ENCODE results near the gene PSMF1. TPM values are rescaled to one million over a fixed set of nuclear protein-coding genes. Genes with fewer than 3 reads are reported as not detected.

Gene PSMF1
- total RNA-seq, 1 experiment from 2014 or later, result 153 TPM

DNA sequence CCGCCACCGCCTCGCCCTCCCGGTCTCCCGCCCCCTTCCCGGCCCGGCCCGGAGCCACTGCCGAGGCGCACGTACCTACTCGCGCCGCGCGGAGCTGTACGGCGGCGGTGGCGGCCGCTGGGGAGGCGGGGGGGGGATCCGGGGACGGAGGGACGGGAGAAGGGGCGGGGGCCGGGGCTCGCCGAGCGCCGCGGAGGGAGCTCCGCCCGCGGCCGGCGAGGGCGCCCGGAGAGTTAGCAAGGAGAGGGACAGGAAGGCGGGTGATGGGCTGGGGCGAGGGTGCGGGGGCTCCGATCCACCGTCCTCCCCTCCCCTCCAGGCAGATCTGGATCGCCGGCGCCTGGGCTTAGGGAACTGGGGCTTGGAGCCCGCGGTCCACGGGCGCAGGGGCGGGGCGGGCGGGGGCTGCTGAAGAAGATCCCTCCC lies 66.9 kb downstream of the PSMF1 start:
- Histone ChIP-seq H3K4me1 (ENCODE audit: control insufficient read depth in 1 of 2, insufficient read depth in 2 of 2, low read length in 2 of 2) (peaks cover 14 to 32% of the 10 kb centered on the region in 2 experiments; a peak in 3 of 4 replicates), H4K20me1 (ENCODE audit: insufficient read depth) (no peaks in the 10 kb centered on the region), H3K9ac (ENCODE audit: low read length) (peak overlapping the region; percentile 58), H2AFZ (ENCODE audit: low read depth, low read length, poor library complexity, severe bottlenecking) (no peak overlapping the region), H3K4me3 (replicated peaks in 1 of 2; ENCODE audit: low read depth in 1 of 2, low read length in 2 of 2) (peak overlapping the region; percentile 51 to 59), H3K4me2 (ENCODE audit: low read length) (peak overlapping the region; percentile 78), H3K9me3 (ENCODE audit: control insufficient read depth in 1 of 2, insufficient read depth in 1 of 2, low read depth in 1 of 2, low read length in 2 of 2) (no peaks in the 10 kb centered on the region), H3K27ac (ENCODE audit: low read depth, low read length) (peak overlapping the region; percentile 22; the same call in 1 of the 2 replicates), H3K9me2 (ENCODE audit: insufficient read depth) (no peaks in the 10 kb centered on the region), H3K36me3 (ENCODE audit: control insufficient read depth in 1 of 2, insufficient read depth in 2 of 2, low read length in 2 of 2) (no peaks in the 10 kb centered on the region), H3K79me2 (ENCODE audit: insufficient read depth, low read length) (no peaks in the 10 kb centered on the region), H3K27me3 (ENCODE audit: insufficient read depth, low read length) (peaks cover 4% of the 10 kb centered on the region; the same call in 1 of the 2 replicates)
- RAD21 ChIA-PET (ENCODE audit: low non-redundant PET in 1 of 2, low total read pairs in 2 of 2, uncharacterized antibody in 2 of 2, unreplicated experiment in 2 of 2), result no interaction called here
- BruUV-seq (replicated peaks), result no TSS peak
- POLR2A ChIA-PET, result no interaction called here
- CTCF ChIA-PET, result interaction anchor here (0.6 to 1.4 kb wide), 7 partner anchors 9 to 318 kb away, joined by 3 to 5 read pairs (median 4); partner anchors contain the start of gene C20orf202
- intact Hi-C loops (cut with micrococcal nuclease), result loop anchor here (10.0 kb wide), 1 partner anchor 371 kb away; no protein-coding TSS in a partner anchor
- ATAC-seq (peak; percentile 66), DNase-seq (ENCODE audit: low read depth, low spot score) (no peak)
- TF ChIP-seq POLR2AphosphoS5 (IDR thresholded peaks at IDR 0.05; ENCODE audit: low read depth, low read length) (no peak), ZFX (IDR thresholded peaks at IDR 0.05) (peak; percentile 41)
- TF ChIP-seq, protein P1, sequence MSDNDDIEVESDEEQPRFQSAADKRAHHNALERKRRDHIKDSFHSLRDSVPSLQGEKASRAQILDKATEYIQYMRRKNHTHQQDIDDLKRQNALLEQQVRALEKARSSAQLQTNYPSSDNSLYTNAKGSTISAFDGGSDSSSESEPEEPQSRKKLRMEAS (IDR thresholded peaks at IDR 0.05), result no peak
- TF ChIP-seq, protein P2, sequence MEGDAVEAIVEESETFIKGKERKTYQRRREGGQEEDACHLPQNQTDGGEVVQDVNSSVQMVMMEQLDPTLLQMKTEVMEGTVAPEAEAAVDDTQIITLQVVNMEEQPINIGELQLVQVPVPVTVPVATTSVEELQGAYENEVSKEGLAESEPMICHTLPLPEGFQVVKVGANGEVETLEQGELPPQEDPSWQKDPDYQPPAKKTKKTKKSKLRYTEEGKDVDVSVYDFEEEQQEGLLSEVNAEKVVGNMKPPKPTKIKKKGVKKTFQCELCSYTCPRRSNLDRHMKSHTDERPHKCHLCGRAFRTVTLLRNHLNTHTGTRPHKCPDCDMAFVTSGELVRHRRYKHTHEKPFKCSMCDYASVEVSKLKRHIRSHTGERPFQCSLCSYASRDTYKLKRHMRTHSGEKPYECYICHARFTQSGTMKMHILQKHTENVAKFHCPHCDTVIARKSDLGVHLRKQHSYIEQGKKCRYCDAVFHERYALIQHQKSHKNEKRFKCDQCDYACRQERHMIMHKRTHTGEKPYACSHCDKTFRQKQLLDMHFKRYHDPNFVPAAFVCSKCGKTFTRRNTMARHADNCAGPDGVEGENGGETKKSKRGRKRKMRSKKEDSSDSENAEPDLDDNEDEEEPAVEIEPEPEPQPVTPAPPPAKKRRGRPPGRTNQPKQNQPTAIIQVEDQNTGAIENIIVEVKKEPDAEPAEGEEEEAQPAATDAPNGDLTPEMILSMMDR (IDR thresholded peaks at IDR 0.05 in 2 of 3, conservative IDR thresholded peaks at IDR 0.05 in 1 of 3; ENCODE audit: borderline replicate concordance in 1 of 3, insufficient read depth in 1 of 3, low read depth in 2 of 3, low read length in 2 of 3), result no peak

DNA sequence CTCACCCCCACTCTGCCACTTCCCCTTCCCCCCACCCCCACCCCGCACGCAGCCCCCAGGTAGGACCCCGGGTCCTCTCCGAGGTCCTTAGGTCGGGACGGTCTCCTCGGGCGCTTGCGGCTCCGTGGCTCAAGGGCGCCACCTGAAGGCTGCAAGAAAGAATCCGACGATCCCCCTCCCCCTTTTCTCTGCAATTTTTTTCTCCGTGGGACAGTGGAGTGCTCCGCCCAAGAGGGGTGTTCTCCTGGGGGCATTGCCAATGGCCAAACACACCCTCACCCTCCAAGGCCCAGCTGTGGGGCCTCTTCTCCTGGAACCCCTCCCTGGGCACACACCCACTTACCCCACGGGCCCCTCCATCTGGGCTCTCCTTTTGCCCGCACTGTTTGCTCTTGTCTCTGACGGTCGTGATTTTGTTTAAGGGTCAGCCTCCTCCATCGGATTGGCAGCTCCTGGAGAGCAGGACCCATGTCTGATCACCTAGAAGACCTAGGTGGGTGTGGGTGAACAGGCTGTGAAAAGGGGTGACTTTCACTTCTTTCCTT lies 67.5 kb downstream of the PSMF1 start:
- ChIA-PET CTCF (interaction anchor here (0.9 to 1.4 kb wide), 3 partner anchors 10 to 317 kb away, joined by 4 to 5 read pairs (median 4); no protein-coding TSS in a partner anchor), RAD21 (ENCODE audit: low non-redundant PET in 1 of 2, low total read pairs in 2 of 2, uncharacterized antibody in 2 of 2, unreplicated experiment in 2 of 2) (no interaction called here), POLR2A (no interaction called here)
- Histone ChIP-seq H3K36me3 (ENCODE audit: control insufficient read depth in 1 of 2, insufficient read depth in 2 of 2, low read length in 2 of 2) (no peaks in the 10 kb centered on the region), H3K4me1 (ENCODE audit: control insufficient read depth in 1 of 2, insufficient read depth in 2 of 2, low read length in 2 of 2) (peaks cover 14 to 32% of the 10 kb centered on the region in 2 experiments; a peak in 3 of 4 replicates), H3K9me3 (ENCODE audit: control insufficient read depth in 1 of 2, insufficient read depth in 1 of 2, low read depth in 1 of 2, low read length in 2 of 2) (no peaks in the 10 kb centered on the region), H2AFZ (ENCODE audit: low read depth, low read length, poor library complexity, severe bottlenecking) (peak overlapping the region; percentile 59), H3K27me3 (ENCODE audit: insufficient read depth, low read length) (peaks cover 7% of the 10 kb centered on the region; the same call in 1 of the 2 replicates), H3K9me2 (ENCODE audit: insufficient read depth) (no peaks in the 10 kb centered on the region), H3K27ac (ENCODE audit: low read depth, low read length) (no peak overlapping the region; the same call in 1 of the 2 replicates), H3K9ac (ENCODE audit: low read length) (no peak overlapping the region), H4K20me1 (ENCODE audit: insufficient read depth) (no peaks in the 10 kb centered on the region), H3K4me3 (replicated peaks in 1 of 2; ENCODE audit: low read depth in 1 of 2, low read length in 2 of 2) (peak overlapping the region; percentile 51 to 59), H3K79me2 (ENCODE audit: insufficient read depth, low read length) (no peaks in the 10 kb centered on the region), H3K4me2 (ENCODE audit: low read length) (peak overlapping the region; percentile 78)
- DNase-seq (ENCODE audit: low read depth, low spot score), result peak; percentile 34
- BruUV-seq (replicated peaks), result no TSS peak
- TF ChIP-seq ELF1 (IDR thresholded peaks at IDR 0.05; ENCODE audit: borderline replicate concordance, low read depth), result no peak
- TF ChIP-seq CEBPB (IDR thresholded peaks at IDR 0.05; ENCODE audit: low read depth), result no peak
- peak; percentile 58 for TF ChIP-seq RAD21 (IDR thresholded peaks at IDR 0.05; ENCODE audit: low read depth)
- TF ChIP-seq, protein P2 (IDR thresholded peaks at IDR 0.05 in 2 of 3, conservative IDR thresholded peaks at IDR 0.05 in 1 of 3; ENCODE audit: borderline replicate concordance in 1 of 3, insufficient read depth in 1 of 3, low read depth in 2 of 3, low read length in 2 of 3), result peak; percentile 43 to 77 (median 69); a peak in 5 of 6 replicates
- TF ChIP-seq CBX3 (IDR thresholded peaks at IDR 0.05; ENCODE audit: low read depth), result no peak
- peak; percentile 33; the same call in 1 of the 2 replicates for TF ChIP-seq POLR2AphosphoS5 (IDR thresholded peaks at IDR 0.05; ENCODE audit: low read depth, low read length)
- intact Hi-C loops (cut with micrococcal nuclease), result loop anchor here (10.0 kb wide), 1 partner anchor 371 kb away; no protein-coding TSS in a partner anchor
- peak; percentile 81 for ATAC-seq
